H1 (cell line): ENCODE measurements around the gene SLC1A3. TPM values are rescaled to one million over a fixed set of nuclear protein-coding genes. Genes with fewer than 3 reads are reported as not detected.
A peak's percentile ranks its signal among the peaks of the same experiment; 100 is the strongest.

ENCODE experiments used
- CTCF ChIA-PET: fragments of 300-600 bp; sonication (Branson Sonifier 250); formaldehyde crosslinking; loops from one replicate; lab custom pipeline; 2021; ENCODE audit not compliant: partially characterized antibody; lab: Charles Lee
- POLR2A ChIA-PET: fragments of 300-600 bp; sonication (Branson Sonifier 250); formaldehyde crosslinking; loops from one replicate; lab custom pipeline; 2021; ENCODE audit warnings: inconsistent platforms; ENCODE audit not compliant: partially characterized antibody; lab: Charles Lee
- DNase-seq, 2 experiments: peaks; one replicate each; pipeline versions ENCODE4 v3.0.0 to v3.0.0-alpha.2; 2010 to 2022; ENCODE audit warnings: low spot score in 2 of 2, low read depth in 1 of 2, mixed read lengths in 1 of 2
- FAIRE-seq: peaks from 2 replicates; lab custom pipeline; 2011; peaks lifted over from hg19 to GRCh38; lab: Jason Lieb, UNC
- H2AFZ ChIP-seq: 2 replicates; pipeline ENCODE4 v1.8.1; 2012; ENCODE audit warnings: low read length, inconsistent platforms
- H2AK5ac ChIP-seq: 2 replicates; pipeline ENCODE4 v1.6.1; 2013; ENCODE audit warnings: low read depth, low read length
- H2BK120ac ChIP-seq: replicated peaks from 2 replicates; pipeline ENCODE3; 2013; ENCODE audit warnings: low read depth, low read length, inconsistent platforms
- H2BK12ac ChIP-seq: 2 replicates; pipeline ENCODE4 v1.6.1; 2013; ENCODE audit warnings: low read depth, low read length
- H2BK15ac ChIP-seq: 2 replicates; pipeline ENCODE4 v1.6.1; 2013; ENCODE audit warnings: low read length
- H2BK20ac ChIP-seq: 2 replicates; pipeline ENCODE4 v1.6.1; 2013; ENCODE audit warnings: low read length
- H2BK5ac ChIP-seq: 2 replicates; pipeline ENCODE4 v1.6.1; 2013; ENCODE audit warnings: low read depth, low read length
- H3K14ac ChIP-seq: 2 replicates; pipeline ENCODE4 v1.6.1; 2013; ENCODE audit warnings: inconsistent platforms; ENCODE audit not compliant: insufficient read length
- H3K18ac ChIP-seq: 2 replicates; pipeline ENCODE4 v1.6.1; 2013; ENCODE audit warnings: low read length; ENCODE audit errors: extremely low read depth
- H3K23ac ChIP-seq: 2 replicates; pipeline ENCODE4 v1.6.1; 2013; ENCODE audit warnings: inconsistent platforms; ENCODE audit not compliant: insufficient read length
- H3K23me2 ChIP-seq: 2 replicates; pipeline ENCODE4 v1.6.1; 2013; ENCODE audit warnings: low read depth, low read length
- H3K27ac ChIP-seq: 2 replicates; pipeline ENCODE4 v1.6.1; 2011; ENCODE audit warnings: low read depth, low read length, inconsistent platforms
- H3K27me3 ChIP-seq, 4 experiments: replicated peaks in 1 of 4; 1 replicate in 1 of 4; 2 replicates in 3 of 4; pipeline versions ENCODE4 v1.6.1 to v1.8.1; 2011 to 2013; ENCODE audit warnings: low read length in 3 of 4, mild to moderate bottlenecking in 3 of 4, inconsistent platforms in 2 of 4, mixed read lengths in 2 of 4, moderate library complexity in 1 of 4; ENCODE audit not compliant: control insufficient read depth in 3 of 4, insufficient read depth in 3 of 4; ENCODE audit errors: extremely low read depth in 1 of 4
- H3K36me3 ChIP-seq, 4 experiments: 2 replicates each; pipeline versions ENCODE4 v1.6.1 to v1.8.1; 2011 to 2013; ENCODE audit warnings: mild to moderate bottlenecking in 4 of 4, low read length in 3 of 4, moderate library complexity in 2 of 4, control low read depth in 1 of 4, inconsistent platforms in 1 of 4; ENCODE audit not compliant: insufficient read depth in 4 of 4, control insufficient read depth in 2 of 4
- H3K4ac ChIP-seq: replicated peaks from 2 replicates; pipeline ENCODE3; 2013; ENCODE audit warnings: low read length, low read depth, mixed read lengths, inconsistent platforms; ENCODE audit not compliant: insufficient read length
- H3K4me1 ChIP-seq, 4 experiments: replicated peaks in 1 of 4; 1 replicate in 1 of 4; 2 replicates in 3 of 4; pipeline versions ENCODE4 v1.6.1 to v1.8.1; 2011 to 2013; ENCODE audit warnings: low read length in 3 of 4, inconsistent platforms in 2 of 4, mixed read lengths in 1 of 4; ENCODE audit not compliant: insufficient read depth in 4 of 4, control insufficient read depth in 3 of 4
- H3K4me2 ChIP-seq, 2 experiments: 2 replicates each; pipeline versions ENCODE4 v1.6.1 to v1.8.1; 2011 to 2013; ENCODE audit warnings: low read depth in 2 of 2, low read length in 2 of 2, control low read depth in 1 of 2, inconsistent platforms in 1 of 2, mild to moderate bottlenecking in 1 of 2; ENCODE audit not compliant: insufficient read depth in 1 of 2
- H3K4me3 ChIP-seq, 4 experiments: fragments of 200-600, 300-600 bp in 1 of 4; sonication (generic), shearing (Covaris generic), sonication (Bioruptor Twin) in 1 of 4; 2 replicates each; pipeline versions ENCODE4 v1.5.1 to v1.8.1; 2011 to 2016; ENCODE audit warnings: low read length in 4 of 4, low read depth in 3 of 4, control low read depth in 2 of 4, inconsistent platforms in 2 of 4, mild to moderate bottlenecking in 2 of 4, mixed read lengths in 1 of 4, moderate library complexity in 1 of 4; ENCODE audit not compliant: insufficient read depth in 2 of 4; ENCODE audit errors: extremely low read depth in 1 of 4
- H3K56ac ChIP-seq: replicated peaks from 2 replicates; pipeline ENCODE3; 2013; ENCODE audit warnings: low read depth, mild to moderate bottlenecking, mixed read lengths, low read length, inconsistent platforms; ENCODE audit not compliant: insufficient read length
- H3K79me1 ChIP-seq: 2 replicates; pipeline ENCODE4 v1.6.1; 2013; ENCODE audit warnings: low read depth, low read length, control low read depth
- H3K79me2 ChIP-seq, 2 experiments: 2 replicates each; pipeline versions ENCODE4 v1.6.1 to v1.8.1; 2012 to 2013; ENCODE audit warnings: low read length in 2 of 2, mild to moderate bottlenecking in 2 of 2, inconsistent platforms in 1 of 2; ENCODE audit not compliant: insufficient read depth in 2 of 2, control insufficient read depth in 1 of 2
- H3K9ac ChIP-seq, 4 experiments: replicated peaks in 1 of 4; 1 replicate in 1 of 4; 2 replicates in 3 of 4; pipeline versions ENCODE4 v1.6.1 to v1.8.1; 2011 to 2013; ENCODE audit warnings: low read depth in 3 of 4, low read length in 3 of 4, control low read depth in 2 of 4, mild to moderate bottlenecking in 2 of 4, moderate library complexity in 2 of 4, inconsistent platforms in 1 of 4; ENCODE audit errors: extremely low read depth in 1 of 4
- H3K9me3 ChIP-seq, 2 experiments: 2 replicates each; pipeline versions ENCODE4 v1.6.1 to v1.8.1; 2012 to 2013; ENCODE audit warnings: mild to moderate bottlenecking in 2 of 2, moderate library complexity in 2 of 2, control low read depth in 1 of 2, inconsistent platforms in 1 of 2, low read depth in 1 of 2, low read length in 1 of 2, mixed read lengths in 1 of 2; ENCODE audit not compliant: insufficient read depth in 2 of 2
- H4K20me1 ChIP-seq, 2 experiments: replicated peaks in 1 of 2; 2 replicates each; pipeline versions ENCODE3 to v1.8.1; 2011 to 2013; ENCODE audit warnings: inconsistent platforms in 2 of 2, low read length in 2 of 2, mild to moderate bottlenecking in 1 of 2; ENCODE audit not compliant: insufficient read depth in 2 of 2, control insufficient read depth in 1 of 2
- H4K5ac ChIP-seq: 2 replicates; pipeline ENCODE4 v1.6.1; 2013; ENCODE audit warnings: low read length, low read depth, mixed read lengths, inconsistent platforms; ENCODE audit not compliant: insufficient read length
- H4K8ac ChIP-seq: 2 replicates; pipeline ENCODE4 v1.8.0; 2013; ENCODE audit warnings: mild to moderate bottlenecking, moderate library complexity, low read length, inconsistent platforms; ENCODE audit not compliant: insufficient read depth; ENCODE audit errors: extremely low read depth
- H4K91ac ChIP-seq: replicated peaks from 2 replicates; pipeline ENCODE3; 2013; ENCODE audit warnings: low read length, mixed read lengths, inconsistent platforms; ENCODE audit not compliant: insufficient read length
- GABPA ChIP-seq: IDR thresholded peaks from 2 replicates; pipeline ENCODE4 v1.6.1; 2011; ENCODE audit warnings: mild to moderate bottlenecking, low read length, moderate library complexity, borderline replicate concordance; ENCODE audit not compliant: insufficient read depth
- TEAD4 ChIP-seq: IDR thresholded peaks from 2 replicates; pipeline ENCODE4 v1.6.1; 2012; ENCODE audit warnings: low read depth, low read length, inconsistent platforms, mixed read lengths
- WGBS, 2 experiments: shearing (Covaris generic) in 1 of 2; methylation state at CpG; one replicate each; pipeline versions ENCODE4 v1.1.6 to v1.1.7; 2013 to 2015; ENCODE audit warnings: low lambda C conversion rate in 2 of 2, mixed read lengths in 2 of 2, inconsistent platforms in 1 of 2, low coverage in 1 of 2, missing lambda C conversion rate in 1 of 2; ENCODE audit not compliant: insufficient replicate concordance in 2 of 2, insufficient coverage in 1 of 2, insufficient read length in 1 of 2; ENCODE audit errors: extremely low coverage in 1 of 2, missing lambda C conversion rate in 1 of 2; 5-methylcytosine and 5-hydroxymethylcytosine counted together
- polyA plus RNA-seq, 7 experiments: library from polyadenylated mRNA; depleted of rRNA in 3 of 7; stranded (reverse) in 5 of 7; unstranded in 2 of 7; fragments of >200 nt in 5 of 7; fragments of 200-250 nt in 2 of 7; gene quantifications; 1 replicate in 5 of 7; 2 replicates in 1 of 7; 4 replicates in 1 of 7; pipeline versions ENCODE4 v1.2.1 to v1.2.3, GENCODE V29; 2011 to 2013; ENCODE audit warnings: missing spikeins in 2 of 7, mixed read lengths in 2 of 7
- total RNA-seq: library from RNA; stranded (reverse); fragmentation: NEBNext Ultra II Directional; extraction: Animal tissue kit (Norgen Biotek cat#: 25700); gene quantifications from 2 replicates; pipeline ENCODE4 v1.2.1, GENCODE V29; 2021

Gene SLC1A3
- total and polyA plus RNA-seq, 2 of the 8 experiments (the other 6 are each of a cell fraction or from before 2014, with no cell fraction given), result 26.7 to 35.3 TPM

DNA sequence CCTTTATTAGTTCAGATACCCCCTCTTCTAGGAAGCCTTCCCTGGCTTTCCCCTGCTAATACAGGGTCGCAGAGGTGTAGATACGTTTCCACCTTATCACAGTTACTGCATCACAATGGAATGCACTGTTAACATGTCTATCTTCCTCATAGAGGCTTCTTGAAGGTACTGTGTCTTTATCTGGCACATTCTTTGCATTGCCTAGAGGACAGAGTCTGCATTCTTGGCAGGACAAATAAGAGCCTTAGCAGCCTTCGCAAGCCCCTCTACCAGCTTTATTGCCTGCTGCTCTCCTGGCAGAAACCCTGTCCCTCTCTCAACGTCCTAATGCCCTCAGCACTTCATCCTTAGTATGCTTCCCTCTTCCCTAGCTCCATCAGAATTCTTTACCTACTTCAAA is 31.6 kb downstream of the SLC1A3 start:
- DNase-seq, result no peak
- Histone ChIP-seq H3K36me3 (peaks cover 0 to 13% (median 1%) of the 10 kb centered on the region in 4 experiments; a peak in 3 of 8 replicates), H2BK15ac (no peak overlapping the region), H3K79me1 (no peaks in the 10 kb centered on the region), H4K20me1 (no peaks in the 10 kb centered on the region), H2BK5ac (no peak overlapping the region), H4K91ac (no peak overlapping the region), H3K9me3 (no peaks in the 10 kb centered on the region), H3K56ac (no peak overlapping the region), H3K18ac (no peak overlapping the region), H2BK20ac (no peak overlapping the region), H3K4ac (no peak overlapping the region), H2BK120ac (no peak overlapping the region), H3K27me3 (no peaks in the 10 kb centered on the region), H3K79me2 (no peaks in the 10 kb centered on the region), H2AFZ (no peak overlapping the region), H3K9ac (no peak overlapping the region), H4K5ac (no peak overlapping the region), H3K4me2 (no peak overlapping the region), H2BK12ac (no peak overlapping the region), H3K4me1 (peaks cover 0 to 4% (median 0%) of the 10 kb centered on the region in 4 experiments; a peak in 1 of 7 replicates), H4K8ac (no peak overlapping the region), H3K23ac (no peak overlapping the region), H3K27ac (no peak overlapping the region), H3K23me2 (no peaks in the 10 kb centered on the region; the same call in 1 of the 2 replicates), H3K4me3 (no peak overlapping the region), H2AK5ac (no peak overlapping the region), H3K14ac (no peak overlapping the region)
- 79% methylated on average over 4 of the region's 4 CpGs; no CpG with 5 or more reads in 1 of the 2 experiments for WGBS, 2 experiments
- FAIRE-seq, result no peak
- ChIA-PET CTCF (interaction anchor here (0.9 to 1.7 kb wide), 4 partner anchors 9 to 53 kb away, joined by 3 to 5 read pairs (median 3); no protein-coding TSS in a partner anchor), POLR2A (no interaction called here)
- TF ChIP-seq GABPA, result no peak
- TF ChIP-seq TEAD4, result 0 out of 2 replicates have a peak, but pooled peaks have one; percentile 31
